HAP-1 (cell line): Measurements from ENCODE around the gene SMCO3.

Experiments
- DNase-seq, 2 experiments: peaks; one replicate each; pipeline ENCODE4 v3.0.0-alpha.2; 2016 to 2020; ENCODE audit warnings: low spot score in 2 of 2
- H3K27me3 ChIP-seq: fragments of 250-450 bp; sonication (Bioruptor Pico); 2 replicates; pipeline ENCODE4 v1.5.1; 2020; ENCODE audit warnings: low read depth, mild to moderate bottlenecking, moderate library complexity
- H3K36me3 ChIP-seq: fragments of 250-450 bp; sonication (Bioruptor Pico); replicated peaks from 2 replicates; pipeline ENCODE4 v1.5.1; 2020; ENCODE audit warnings: mild to moderate bottlenecking
- H3K4me1 ChIP-seq: fragments of 250-450 bp; sonication (Bioruptor Pico); 2 replicates; pipeline ENCODE4 v1.5.1; 2020; ENCODE audit warnings: mild to moderate bottlenecking
- H3K4me3 ChIP-seq: fragments of 250-450 bp; sonication (Bioruptor Pico); 2 replicates; pipeline ENCODE4 v1.5.1; 2020; ENCODE audit warnings: mild to moderate bottlenecking, moderate library complexity
- H3K9me3 ChIP-seq: fragments of 250-450 bp; sonication (Bioruptor Pico); 2 replicates; pipeline ENCODE4 v1.5.1; 2020; ENCODE audit warnings: mild to moderate bottlenecking, moderate library complexity
- in situ Hi-C: fragments of 300-500 bp; cut with MboI; formaldehyde crosslinking; loops from 3 replicates; pipeline ENCODE4 v1.14.3; 2020; ENCODE audit warnings: low sequenced_read_pairs, inconsistent platforms, mixed read lengths

The SMCO3 gene

DNA sequence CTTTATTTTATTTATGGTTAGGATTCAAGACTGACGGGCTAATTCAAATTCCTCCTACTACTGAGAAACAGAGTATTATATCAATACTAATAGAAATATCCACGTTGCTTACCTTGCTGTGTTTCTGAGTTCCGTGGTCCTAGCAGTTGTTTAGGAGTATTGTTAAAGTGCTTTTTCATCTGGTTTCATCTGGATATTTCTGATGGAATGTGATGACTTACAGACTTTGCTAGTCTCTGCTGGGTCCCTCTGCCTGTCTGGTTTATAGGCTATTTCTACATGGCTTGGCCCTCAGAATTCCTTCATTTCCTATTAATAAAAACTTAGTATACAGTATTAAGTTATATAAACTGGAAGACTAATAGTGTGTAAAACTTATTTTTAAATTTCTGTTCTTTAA lies at the start of gene SMCO3:
SMCO3 (minus strand) TSS at position 169 of the 400 bp plus-strand sequence. CDS start 7,502 bp downstream, outside the sequence.
- Histone ChIP-seq H3K27me3 (peaks cover 3% of the 10 kb centered on the region; the same call in 1 of the 2 replicates), H3K4me3 (no peak within 1 kb of the TSS), H3K36me3 (no peaks in the 10 kb centered on the region), H3K9me3 (no peaks in the 10 kb centered on the region), H3K4me1 (no peaks in the 10 kb centered on the region)
- DNase-seq = no peak
- in situ Hi-C loops = no loop called here

DNA sequence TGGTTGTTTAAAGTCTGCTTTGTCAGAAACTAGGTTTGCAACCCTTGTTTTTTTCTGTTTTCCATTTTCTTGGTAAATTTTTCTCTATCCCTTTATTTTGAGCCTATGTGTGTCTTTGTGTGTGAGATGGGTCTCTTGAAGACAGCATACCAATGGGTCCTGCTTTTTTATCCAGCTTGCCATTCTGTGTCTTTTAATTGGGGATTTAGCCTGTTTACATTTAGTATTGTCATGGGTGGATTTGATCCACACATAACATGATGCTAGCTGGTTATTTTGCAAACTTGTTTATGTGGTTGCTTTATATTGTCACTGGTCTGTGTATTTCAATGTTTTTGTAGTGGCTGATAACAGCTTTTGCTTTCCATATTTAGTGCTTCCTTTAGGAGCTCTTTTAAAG lies 46.5 kb upstream of the SMCO3 start:
- no peak overlapping the region for H3K4me3 ChIP-seq
- H3K36me3 ChIP-seq = no peaks in the 10 kb centered on the region
- in situ Hi-C loops = no loop called here
- H3K4me1 ChIP-seq = no peaks in the 10 kb centered on the region
- 0 out of 2 replicates have a peak, but pooled peaks cover 3% of the 10 kb centered on the region for H3K27me3 ChIP-seq
- no peaks in the 10 kb centered on the region for H3K9me3 ChIP-seq
- DNase-seq = no peak

DNA sequence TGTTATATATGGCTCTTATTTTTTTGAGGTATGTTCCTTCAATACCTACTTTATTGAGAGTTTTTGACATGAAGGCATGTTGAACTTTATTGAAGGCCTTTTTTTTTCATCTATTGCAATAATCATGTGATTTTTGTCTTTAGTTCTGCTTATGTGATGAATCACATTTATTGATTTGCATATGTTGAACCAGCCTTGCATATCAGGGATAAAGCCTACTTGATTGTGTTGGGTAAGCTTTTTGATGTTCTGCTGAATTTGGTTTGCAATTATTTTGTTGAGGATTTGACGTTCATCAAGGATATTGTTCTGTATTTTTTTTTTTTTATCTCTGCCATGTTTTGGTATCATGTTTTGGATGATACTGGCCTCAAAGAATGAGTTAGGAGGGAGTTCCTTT lies 44.5 kb upstream of the SMCO3 start:
- in situ Hi-C loops = no loop called here
- Histone ChIP-seq H3K36me3 (no peaks in the 10 kb centered on the region), H3K27me3 (0 out of 2 replicates have a peak, but pooled peaks cover 3% of the 10 kb centered on the region), H3K9me3 (no peaks in the 10 kb centered on the region), H3K4me3 (no peak overlapping the region), H3K4me1 (no peaks in the 10 kb centered on the region)
- DNase-seq = no peak

DNA sequence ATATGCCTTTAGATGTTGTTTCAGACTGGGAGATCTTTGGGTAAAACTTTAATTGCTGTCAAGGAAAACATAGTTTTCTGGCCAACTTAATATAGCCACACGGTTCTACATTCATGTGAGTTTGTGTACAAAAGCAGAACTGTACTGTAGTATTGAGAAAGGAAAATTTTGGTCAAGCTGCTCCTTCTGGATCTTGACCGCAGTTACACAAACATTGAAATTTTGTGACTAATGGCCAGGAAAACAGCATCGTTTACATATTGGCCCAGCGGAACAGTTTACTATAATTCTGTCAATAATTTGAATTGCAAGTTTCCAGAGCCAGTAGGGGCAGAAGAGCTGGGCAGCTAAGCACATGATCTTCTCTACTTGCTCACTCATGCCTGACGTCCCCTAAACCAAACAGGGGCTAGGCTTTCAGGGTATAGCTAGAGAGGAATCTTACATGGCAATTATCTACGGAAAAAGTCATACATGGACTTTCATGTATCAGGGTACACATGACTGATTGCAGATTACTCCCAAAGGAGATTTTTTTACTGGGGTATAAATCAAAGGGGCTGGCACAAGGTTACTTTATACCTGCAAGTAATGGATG lies 40.7 kb upstream of the SMCO3 start:
- H3K4me1 ChIP-seq = no peaks in the 10 kb centered on the region
- no peaks in the 10 kb centered on the region for H3K36me3 ChIP-seq
- 0 out of 2 replicates have a peak, but pooled peaks cover 3% of the 10 kb centered on the region for H3K27me3 ChIP-seq
- no peaks in the 10 kb centered on the region for H3K9me3 ChIP-seq
- in situ Hi-C loops = no loop called here
- no peak overlapping the region for H3K4me3 ChIP-seq
- no peak for DNase-seq

DNA sequence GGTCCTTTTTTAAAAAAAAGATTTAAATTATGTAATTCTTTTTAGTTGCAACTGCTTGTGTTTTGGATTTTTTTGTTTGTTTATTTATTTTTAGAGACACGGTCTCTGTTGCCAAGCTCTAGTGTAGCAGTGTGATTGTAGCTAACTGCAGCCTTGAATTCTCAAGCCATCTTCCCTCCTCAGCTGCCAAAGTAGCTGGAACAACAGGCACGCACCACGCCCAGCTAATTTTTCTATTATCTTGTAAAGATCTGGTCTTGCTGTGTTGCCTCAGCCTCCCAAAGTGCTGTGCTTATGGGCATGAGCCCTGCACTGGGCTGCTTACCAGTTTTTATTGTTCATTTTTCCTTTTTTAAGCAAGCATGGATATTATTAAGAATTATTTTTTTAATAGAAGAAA lies 40.0 kb upstream of the SMCO3 start:
- Histone ChIP-seq H3K27me3 (0 out of 2 replicates have a peak, but pooled peaks cover 3% of the 10 kb centered on the region), H3K9me3 (no peaks in the 10 kb centered on the region), H3K36me3 (no peaks in the 10 kb centered on the region), H3K4me3 (no peak overlapping the region), H3K4me1 (no peaks in the 10 kb centered on the region)
- DNase-seq = peak; percentile 10 to 21
- in situ Hi-C loops = no loop called here

DNA sequence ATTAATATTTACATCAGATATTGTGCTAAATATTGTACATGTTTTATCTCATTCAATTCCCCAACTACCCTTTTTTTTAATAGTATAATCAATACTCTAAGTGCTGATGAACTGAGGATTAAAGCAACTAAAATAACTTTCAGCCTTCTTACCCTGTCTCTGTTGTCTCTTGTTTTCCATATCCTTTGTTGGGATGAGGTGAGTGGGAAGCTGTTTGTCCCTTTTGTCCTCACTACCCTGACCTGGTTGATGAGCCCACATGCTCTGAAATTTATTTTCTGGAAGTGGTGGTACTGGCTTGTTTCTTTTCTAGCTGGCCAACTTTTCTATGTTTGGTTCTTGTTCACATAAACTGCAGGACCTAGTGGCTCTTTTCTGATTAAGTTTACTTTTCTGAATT lies 38.9 kb upstream of the SMCO3 start:
- no peak for DNase-seq
- in situ Hi-C loops = no loop called here

DNA sequence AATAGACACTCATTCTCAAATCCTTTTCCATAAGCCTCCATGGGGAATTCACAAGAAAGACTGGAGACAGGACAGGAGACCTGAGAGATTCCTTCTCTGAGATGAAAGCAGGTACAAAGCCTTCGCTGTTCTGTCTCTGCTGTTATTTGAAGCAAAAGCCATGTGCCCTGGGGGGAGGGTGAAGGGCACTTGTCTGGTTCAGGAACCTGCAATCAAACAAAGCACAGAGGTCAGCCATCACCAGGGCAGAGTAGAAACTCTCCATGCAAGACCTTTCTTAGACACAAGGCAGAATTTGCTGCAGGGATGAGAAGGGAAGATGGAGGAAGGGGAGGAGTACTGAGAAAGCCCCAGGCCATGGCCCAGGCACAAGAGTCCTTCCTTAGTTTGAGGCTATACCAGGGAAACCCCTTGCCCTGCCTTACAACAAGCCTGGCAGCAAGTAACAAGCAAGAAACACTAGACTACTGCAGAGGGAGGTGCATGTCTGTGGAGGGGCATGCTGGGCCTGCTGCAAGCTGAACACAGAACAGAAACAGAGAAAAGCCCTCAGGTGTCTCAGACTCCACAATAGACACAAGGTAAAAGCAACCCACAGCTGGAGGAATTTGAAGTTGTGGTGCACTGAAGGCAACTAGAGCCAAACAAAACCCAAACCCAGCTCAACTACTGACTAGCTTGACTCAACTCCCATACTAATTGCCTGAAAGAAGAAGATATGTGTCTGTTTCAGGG lies 37.1 kb upstream of the SMCO3 start:
- Histone ChIP-seq H3K4me1 (no peaks in the 10 kb centered on the region), H3K36me3 (no peaks in the 10 kb centered on the region), H3K27me3 (no peaks in the 10 kb centered on the region), H3K9me3 (no peaks in the 10 kb centered on the region), H3K4me3 (no peak overlapping the region)
- no peak for DNase-seq
- in situ Hi-C loops = no loop called here

More for the DNA sequence above, 38.9 kb upstream of the SMCO3 start:
- H3K4me1 ChIP-seq = no peaks in the 10 kb centered on the region
- no peaks in the 10 kb centered on the region for H3K9me3 ChIP-seq
- H3K4me3 ChIP-seq = no peak overlapping the region
- H3K27me3 ChIP-seq = no peaks in the 10 kb centered on the region
- H3K36me3 ChIP-seq = no peaks in the 10 kb centered on the region

DNA sequence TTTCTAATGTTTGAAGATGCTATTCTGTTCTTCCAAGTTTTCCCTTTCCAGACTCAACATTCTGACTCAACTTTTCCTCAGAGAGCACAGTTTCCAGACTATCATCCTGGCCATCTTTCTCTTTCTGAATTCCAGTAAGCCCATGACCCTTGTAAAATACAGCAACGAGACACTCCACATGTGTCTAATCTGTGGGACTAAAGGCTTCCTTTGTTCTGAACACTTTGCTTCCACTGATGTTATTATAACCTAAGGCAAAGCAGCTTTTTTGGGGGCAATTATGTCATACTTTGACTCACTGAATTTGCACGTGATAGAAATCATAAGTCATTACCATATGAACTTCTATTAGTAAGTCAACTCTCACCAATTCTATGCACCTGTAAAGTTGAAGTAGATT lies 35.7 kb upstream of the SMCO3 start:
- H3K4me3 ChIP-seq = no peak overlapping the region
- H3K9me3 ChIP-seq = no peaks in the 10 kb centered on the region
- H3K36me3 ChIP-seq = no peaks in the 10 kb centered on the region
- no peaks in the 10 kb centered on the region for H3K4me1 ChIP-seq
- no peak for DNase-seq
- no peaks in the 10 kb centered on the region for H3K27me3 ChIP-seq
- in situ Hi-C loops = no loop called here

DNA sequence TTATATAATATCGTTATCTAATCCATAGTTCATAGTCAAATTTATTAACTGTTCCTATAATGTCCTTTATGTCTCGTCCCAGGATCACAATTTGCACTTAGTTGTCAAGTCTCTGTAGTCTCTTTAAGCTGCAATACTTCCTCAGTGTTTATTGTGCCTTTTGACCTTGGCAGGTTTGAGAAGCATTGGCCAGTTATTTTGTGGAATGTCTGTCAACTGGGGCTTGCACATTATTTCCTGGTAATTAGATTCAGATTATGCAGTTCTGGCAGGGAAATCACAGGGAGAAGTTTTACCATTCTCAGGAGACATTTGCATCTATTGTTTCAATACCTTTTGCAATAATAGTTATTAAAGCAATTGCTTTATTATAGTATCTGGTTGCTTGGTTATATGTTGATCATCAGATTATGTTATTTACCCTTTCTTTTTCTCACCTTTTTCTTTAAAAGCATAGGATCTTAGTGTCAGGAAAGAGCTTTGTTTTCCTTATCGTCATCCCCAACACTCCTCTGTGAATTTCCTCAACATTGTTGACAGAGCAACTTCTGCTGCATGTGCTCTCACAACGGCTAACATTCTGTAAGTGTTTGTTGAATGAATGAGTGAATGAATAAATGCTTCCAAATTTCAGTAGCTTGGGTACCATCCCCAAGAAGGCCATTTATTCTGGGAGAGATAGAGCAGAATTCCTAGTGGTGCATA lies 33.0 kb upstream of the SMCO3 start:
- no peaks in the 10 kb centered on the region for H3K27me3 ChIP-seq
- in situ Hi-C loops = no loop called here
- no peak overlapping the region for H3K4me3 ChIP-seq
- H3K9me3 ChIP-seq = no peaks in the 10 kb centered on the region
- H3K36me3 ChIP-seq = no peaks in the 10 kb centered on the region
- no peaks in the 10 kb centered on the region for H3K4me1 ChIP-seq
- no peak for DNase-seq

DNA sequence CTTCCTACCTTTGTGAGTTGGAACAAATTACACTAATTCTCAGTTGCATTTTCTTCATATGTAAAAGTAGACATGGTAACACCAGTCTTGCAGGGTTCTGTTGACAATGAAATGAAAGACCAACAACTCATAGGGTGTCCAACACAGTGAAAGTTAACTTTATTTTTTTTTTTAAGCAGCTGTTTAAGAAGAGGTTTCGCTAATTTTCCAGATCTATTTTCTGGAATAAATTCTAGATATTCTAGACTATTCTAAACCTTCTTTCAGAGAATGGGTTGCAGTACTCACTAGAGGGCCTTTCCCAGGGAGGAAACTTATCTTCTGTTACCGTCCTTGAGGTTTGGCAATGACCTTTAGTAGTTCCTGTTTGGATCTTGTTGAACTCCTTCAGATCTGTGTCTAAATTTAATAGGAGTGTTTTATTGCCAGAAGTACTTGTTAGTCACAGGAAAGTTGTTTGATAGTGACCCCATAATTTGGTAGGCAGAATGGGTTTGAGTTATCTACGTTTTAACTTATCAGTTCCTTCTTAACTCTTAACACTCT lies 32.1 kb upstream of the SMCO3 start:
- H3K4me1 ChIP-seq = no peaks in the 10 kb centered on the region
- no peaks in the 10 kb centered on the region for H3K9me3 ChIP-seq
- H3K27me3 ChIP-seq = no peaks in the 10 kb centered on the region
- no peak for DNase-seq
- H3K36me3 ChIP-seq = no peaks in the 10 kb centered on the region
- no peak overlapping the region for H3K4me3 ChIP-seq
- in situ Hi-C loops = no loop called here

DNA sequence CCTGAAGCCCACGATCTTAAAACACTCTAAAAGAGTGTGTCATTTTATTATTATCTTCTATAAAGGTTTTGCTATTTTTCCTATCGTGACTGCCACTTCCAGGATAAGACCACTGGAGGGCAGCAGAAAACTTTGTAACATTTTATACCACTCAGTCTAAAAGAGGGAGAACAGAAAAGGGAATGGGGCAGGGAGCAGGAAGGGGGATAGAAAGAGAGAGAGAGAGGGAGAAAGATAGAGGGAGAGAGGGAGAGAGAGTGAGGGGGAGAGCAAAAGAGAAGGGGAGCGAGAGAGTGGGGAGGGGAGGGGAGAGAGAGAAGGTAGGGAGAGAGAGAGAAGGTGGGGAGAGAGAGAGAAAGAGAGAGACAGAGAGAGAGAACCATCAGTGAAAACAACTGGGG lies 31.4 kb upstream of the SMCO3 start:
- H3K9me3 ChIP-seq = no peaks in the 10 kb centered on the region
- H3K4me3 ChIP-seq = no peak overlapping the region
- in situ Hi-C loops = no loop called here
- DNase-seq = peak; percentile 22 to 44
- H3K27me3 ChIP-seq = no peaks in the 10 kb centered on the region; the same call in 1 of the 2 replicates
- H3K36me3 ChIP-seq = no peaks in the 10 kb centered on the region
- H3K4me1 ChIP-seq = no peaks in the 10 kb centered on the region

DNA sequence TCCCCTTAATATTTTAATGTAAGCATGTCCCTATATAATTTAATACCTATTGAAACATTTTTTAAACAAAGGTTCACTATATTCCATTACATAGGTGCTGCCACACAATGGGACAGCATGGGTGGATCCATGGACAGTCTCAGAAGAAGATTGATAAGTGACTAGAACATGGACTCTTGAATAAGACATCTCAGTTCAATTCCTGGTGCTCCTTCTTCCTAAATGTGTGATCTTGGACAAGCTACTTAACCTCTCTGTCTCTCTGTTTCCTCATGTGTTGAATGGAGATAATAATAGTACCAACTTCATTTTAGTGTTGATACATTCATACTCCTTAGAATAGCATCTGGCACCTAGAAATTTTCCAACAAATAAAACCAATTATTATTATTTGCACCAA lies 30.4 kb upstream of the SMCO3 start:
- in situ Hi-C loops = no loop called here
- Histone ChIP-seq H3K9me3 (no peaks in the 10 kb centered on the region), H3K36me3 (no peaks in the 10 kb centered on the region), H3K4me1 (no peaks in the 10 kb centered on the region), H3K27me3 (no peaks in the 10 kb centered on the region; the same call in 1 of the 2 replicates), H3K4me3 (no peak overlapping the region)
- no peak for DNase-seq

DNA sequence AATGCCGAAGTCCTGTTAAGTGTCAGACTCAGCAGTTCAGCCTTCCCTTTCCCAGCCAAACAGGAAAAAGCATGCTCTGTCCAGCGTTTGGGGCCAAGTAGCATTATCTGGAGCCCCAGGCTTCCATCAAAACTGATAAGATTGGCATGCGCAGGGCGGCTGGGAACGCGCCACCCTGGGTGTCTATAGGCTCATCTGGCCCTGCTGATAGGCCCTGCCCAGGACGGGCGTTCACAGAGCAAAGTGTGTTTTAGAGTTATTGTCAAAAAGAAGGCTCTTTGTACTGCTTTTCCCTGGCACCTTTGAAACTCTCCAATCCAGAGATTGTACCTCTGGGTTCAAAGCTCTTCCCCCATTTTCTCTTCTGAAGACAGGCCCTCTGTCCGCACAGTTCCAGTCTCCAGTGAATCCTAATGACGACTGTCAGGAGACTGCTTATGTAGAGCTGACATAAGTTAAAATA lies 29.5 kb upstream of the SMCO3 start, which contains the start of gene ART4:
ART4 (minus strand) TSS at position 102 of the 463 bp plus-strand sequence. CDS start 413 bp downstream, outside the sequence.
- H3K36me3 ChIP-seq = no peaks in the 10 kb centered on the region
- H3K9me3 ChIP-seq = no peaks in the 10 kb centered on the region
- in situ Hi-C loops = no loop called here
- no peaks in the 10 kb centered on the region for H3K4me1 ChIP-seq
- no peak for DNase-seq
- H3K27me3 ChIP-seq = no peaks in the 10 kb centered on the region; the same call in 1 of the 2 replicates
- no peak within 1 kb of the TSS for H3K4me3 ChIP-seq
